ENCODE data around the gene CLIC4. TPM values are rescaled to one million over a fixed set of nuclear protein-coding genes. Genes with fewer than 3 reads are reported as not detected.
A peak's percentile ranks its signal among the peaks of the same experiment; 100 is the strongest.
"Not testable (repeated sequence)": the region's sequence is repeated elsewhere in the genome, so short reads cannot be mapped to it uniquely, and the experiment has no call there.

CLIC4 gene
- total and polyA plus RNA-seq, 2 of the 8 experiments (the other 6 are each of a cell fraction or from before 2014, with no cell fraction given): 77.5 to 293 TPM

DNA sequence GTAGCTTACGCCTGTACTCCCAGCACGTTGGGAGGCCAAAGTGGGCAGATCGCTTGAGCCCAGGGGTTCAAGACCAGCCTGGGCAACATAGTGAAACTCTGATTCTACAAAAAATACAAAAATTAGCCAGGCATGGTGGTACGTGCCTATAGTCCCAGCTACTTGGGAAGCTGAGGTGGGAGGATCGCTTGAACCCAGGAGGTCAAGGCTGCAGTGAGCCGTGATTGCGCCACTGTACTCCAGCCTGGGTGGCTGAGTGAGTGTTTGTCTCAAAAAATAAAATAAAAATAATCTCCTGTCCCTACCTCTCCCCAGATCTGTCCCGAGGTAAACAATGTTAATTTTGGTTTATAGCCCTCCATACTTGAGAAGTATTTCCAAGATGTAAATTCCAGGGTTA lies 34.0 kb downstream of the CLIC4 start:
- not testable (repeated sequence) for H2BK12ac ChIP-seq (ENCODE audit: low read depth, low read length); H3K14ac ChIP-seq (ENCODE audit: insufficient read length); H3K23me2 ChIP-seq (ENCODE audit: low read depth, low read length); H4K5ac ChIP-seq (ENCODE audit: insufficient read length, low read depth, low read length); H3K4me2 ChIP-seq (ENCODE audit: insufficient read depth in 1 of 2, low read depth in 2 of 2, low read length in 2 of 2); H4K91ac ChIP-seq (replicated peaks; ENCODE audit: insufficient read length, low read length); H3K18ac ChIP-seq (ENCODE audit: extremely low read depth, low read length); H3K27me3 ChIP-seq (replicated peaks in 1 of 4; ENCODE audit: control insufficient read depth in 3 of 4, extremely low read depth in 1 of 4, insufficient read depth in 3 of 4, low read length in 3 of 4); H3K36me3 ChIP-seq (ENCODE audit: control insufficient read depth in 2 of 4, insufficient read depth in 4 of 4, low read length in 3 of 4); H2AFZ ChIP-seq (ENCODE audit: low read length); H3K4ac ChIP-seq (replicated peaks; ENCODE audit: insufficient read length, low read depth, low read length); H4K8ac ChIP-seq (ENCODE audit: extremely low read depth, insufficient read depth, low read length); H2BK15ac ChIP-seq (ENCODE audit: low read length); H2BK120ac ChIP-seq (replicated peaks; ENCODE audit: low read depth, low read length); H3K9me3 ChIP-seq (ENCODE audit: insufficient read depth in 2 of 2, low read depth in 1 of 2, low read length in 1 of 2); DNase-seq (ENCODE audit: low read depth in 1 of 2, low spot score in 2 of 2); H3K4me1 ChIP-seq (replicated peaks in 1 of 4; ENCODE audit: control insufficient read depth in 3 of 4, insufficient read depth in 4 of 4, low read length in 3 of 4); H3K56ac ChIP-seq (replicated peaks; ENCODE audit: insufficient read length, low read depth, low read length); H3K27ac ChIP-seq (ENCODE audit: low read depth, low read length); H2BK5ac ChIP-seq (ENCODE audit: low read depth, low read length); H3K9ac ChIP-seq (replicated peaks in 1 of 4; ENCODE audit: extremely low read depth in 1 of 4, low read depth in 3 of 4, low read length in 3 of 4); H2BK20ac ChIP-seq (ENCODE audit: low read length); H3K4me3 ChIP-seq (ENCODE audit: extremely low read depth in 1 of 4, insufficient read depth in 2 of 4, low read depth in 3 of 4, low read length in 4 of 4); H3K23ac ChIP-seq (ENCODE audit: insufficient read length); H2AK5ac ChIP-seq (ENCODE audit: low read depth, low read length); FAIRE-seq
- H3K79me1 ChIP-seq (ENCODE audit: low read depth, low read length): peaks cover 11% of the 10 kb centered on the region; the same call in 1 of the 2 replicates
- peaks cover 17 to 98% of the 10 kb centered on the region in 2 experiments for H3K79me2 ChIP-seq (ENCODE audit: control insufficient read depth in 1 of 2, insufficient read depth in 2 of 2, low read length in 2 of 2)
- peak; percentile 32; the same call in 1 of the 2 replicates for TF ChIP-seq CEBPB (IDR thresholded peaks at IDR 0.05; ENCODE audit: low read depth, low read length)
- peaks cover 10 to 30% of the 10 kb centered on the region in 2 experiments for H4K20me1 ChIP-seq (replicated peaks in 1 of 2; ENCODE audit: control insufficient read depth in 1 of 2, insufficient read depth in 2 of 2, low read length in 2 of 2)
- CTCF ChIA-PET (ENCODE audit: partially characterized antibody): interaction anchor here (0.8 to 3.8 kb wide), 4 partner anchors 9 to 233 kb away, joined by 3 to 10 read pairs (median 3); no protein-coding TSS in a partner anchor
- POLR2A ChIA-PET (ENCODE audit: partially characterized antibody): interaction anchor here (0.6 to 1.5 kb wide), 3 partner anchors 13 to 34 kb away, joined by 3 to 4 read pairs (median 4); partner anchors contain the start of gene CLIC4
- 97% methylated on average over 8 of the region's 8 CpGs; no CpG with 5 or more reads in 1 of the 2 experiments for WGBS, 2 experiments (ENCODE audit: extremely low coverage in 1 of 2, insufficient coverage in 1 of 2, insufficient read length in 1 of 2, insufficient replicate concordance in 2 of 2, low coverage in 1 of 2, low lambda C conversion rate in 2 of 2, missing lambda C conversion rate in 1 of 2)
